Loucy (cell line): ENCODE results near the gene STAT3.

Source experiments
- EZH2phosphoT487 ChIP-seq: fragments of 200-600 bp; IDR thresholded peaks from 2 replicates; pipeline ENCODE4 v1.6.1; 2018; ENCODE audit warnings: antibody characterized with exemption, mild to moderate bottlenecking, moderate library complexity, borderline replicate concordance
- TF ChIP-seq, protein P1 (sequence below): fragments of 200-600 bp; sonication (generic); conservative IDR thresholded peaks from 2 replicates; pipeline ENCODE4 v1.5.1; 2014; ENCODE audit warnings: mild to moderate bottlenecking, antibody characterized with exemption, low read length

DNA sequence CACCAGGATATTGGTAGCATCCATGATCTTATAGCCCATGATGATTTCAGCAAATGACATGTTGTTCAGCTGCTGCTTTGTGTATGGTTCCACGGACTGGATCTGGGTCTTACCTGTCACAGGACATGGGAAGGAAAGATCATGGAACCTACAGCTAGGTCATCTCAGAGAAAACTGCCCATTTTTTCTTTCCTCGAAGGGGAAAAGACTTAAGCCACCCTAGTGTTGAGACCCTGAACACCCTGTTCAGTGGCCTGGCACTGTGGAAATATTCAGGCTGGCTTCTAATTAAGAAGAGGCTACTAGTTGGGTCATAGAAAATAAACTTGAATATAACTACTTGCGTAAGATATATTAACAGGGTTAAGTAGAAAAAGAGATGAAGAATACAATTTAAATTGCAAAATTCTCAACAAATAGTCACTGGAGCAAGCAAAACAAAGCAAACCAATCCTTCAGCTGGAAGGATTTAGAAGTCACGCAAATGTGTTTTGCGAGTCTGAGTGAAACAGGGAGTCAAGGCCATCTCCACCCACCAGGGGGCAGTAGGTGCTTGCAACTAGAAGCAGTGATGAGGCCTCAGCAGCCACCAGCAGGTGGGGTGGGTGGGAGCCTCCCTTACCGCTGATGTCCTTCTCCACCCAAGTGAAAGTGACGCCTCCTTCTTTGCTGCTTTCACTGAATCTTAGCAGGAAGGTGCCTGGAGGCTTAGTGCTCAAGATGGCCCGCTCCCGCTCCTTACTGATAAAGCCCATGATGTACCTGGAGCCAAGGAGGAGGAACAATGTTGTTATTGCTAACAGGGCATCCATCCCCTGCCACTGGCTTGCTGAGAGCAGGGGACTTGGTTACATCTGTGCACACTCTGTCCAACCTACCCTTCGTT, 65.6 kb downstream of the STAT3 start:
- TF ChIP-seq, protein P1, sequence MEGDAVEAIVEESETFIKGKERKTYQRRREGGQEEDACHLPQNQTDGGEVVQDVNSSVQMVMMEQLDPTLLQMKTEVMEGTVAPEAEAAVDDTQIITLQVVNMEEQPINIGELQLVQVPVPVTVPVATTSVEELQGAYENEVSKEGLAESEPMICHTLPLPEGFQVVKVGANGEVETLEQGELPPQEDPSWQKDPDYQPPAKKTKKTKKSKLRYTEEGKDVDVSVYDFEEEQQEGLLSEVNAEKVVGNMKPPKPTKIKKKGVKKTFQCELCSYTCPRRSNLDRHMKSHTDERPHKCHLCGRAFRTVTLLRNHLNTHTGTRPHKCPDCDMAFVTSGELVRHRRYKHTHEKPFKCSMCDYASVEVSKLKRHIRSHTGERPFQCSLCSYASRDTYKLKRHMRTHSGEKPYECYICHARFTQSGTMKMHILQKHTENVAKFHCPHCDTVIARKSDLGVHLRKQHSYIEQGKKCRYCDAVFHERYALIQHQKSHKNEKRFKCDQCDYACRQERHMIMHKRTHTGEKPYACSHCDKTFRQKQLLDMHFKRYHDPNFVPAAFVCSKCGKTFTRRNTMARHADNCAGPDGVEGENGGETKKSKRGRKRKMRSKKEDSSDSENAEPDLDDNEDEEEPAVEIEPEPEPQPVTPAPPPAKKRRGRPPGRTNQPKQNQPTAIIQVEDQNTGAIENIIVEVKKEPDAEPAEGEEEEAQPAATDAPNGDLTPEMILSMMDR: peak; percentile 100
- TF ChIP-seq EZH2phosphoT487: no peak
